NCI-H526 (cell line): ENCODE data around the gene ANKRD42.
A peak's percentile ranks its signal among the peaks of the same experiment; 100 is the strongest.

Experiments used
- DNase-seq, 2 experiments: peaks; one replicate each; lab custom pipeline; 2025; lab: John Stamatoyannopoulos, UW

The ANKRD42 gene

GRCh38 chr11:83287631-83288030, 94.1 kb downstream of the ANKRD42 start:
- no peak for DNase-seq

- DNase-seq, result peak; percentile 90 to 96
Observed at GRCh38 chr11:83292709-83293456, 99.4 kb downstream of the ANKRD42 start.

GRCh38 chr11:83293457-83293774, 99.9 kb downstream of the ANKRD42 start:
- no peak for DNase-seq

- DNase-seq, result no peak
Observed at GRCh38 chr11:83294208-83294607, 100.7 kb downstream of the ANKRD42 start.
